ENCODE data around the gene SLC4A1. TPM values are rescaled to one million over a fixed set of nuclear protein-coding genes. Genes with fewer than 3 reads are reported as not detected.
A peak's percentile ranks its signal among the peaks of the same experiment; 100 is the strongest.

Gene SLC4A1
- total RNA-seq, 3 donors from 2014 or later: 0.33 TPM; not detected in 2

DNA sequence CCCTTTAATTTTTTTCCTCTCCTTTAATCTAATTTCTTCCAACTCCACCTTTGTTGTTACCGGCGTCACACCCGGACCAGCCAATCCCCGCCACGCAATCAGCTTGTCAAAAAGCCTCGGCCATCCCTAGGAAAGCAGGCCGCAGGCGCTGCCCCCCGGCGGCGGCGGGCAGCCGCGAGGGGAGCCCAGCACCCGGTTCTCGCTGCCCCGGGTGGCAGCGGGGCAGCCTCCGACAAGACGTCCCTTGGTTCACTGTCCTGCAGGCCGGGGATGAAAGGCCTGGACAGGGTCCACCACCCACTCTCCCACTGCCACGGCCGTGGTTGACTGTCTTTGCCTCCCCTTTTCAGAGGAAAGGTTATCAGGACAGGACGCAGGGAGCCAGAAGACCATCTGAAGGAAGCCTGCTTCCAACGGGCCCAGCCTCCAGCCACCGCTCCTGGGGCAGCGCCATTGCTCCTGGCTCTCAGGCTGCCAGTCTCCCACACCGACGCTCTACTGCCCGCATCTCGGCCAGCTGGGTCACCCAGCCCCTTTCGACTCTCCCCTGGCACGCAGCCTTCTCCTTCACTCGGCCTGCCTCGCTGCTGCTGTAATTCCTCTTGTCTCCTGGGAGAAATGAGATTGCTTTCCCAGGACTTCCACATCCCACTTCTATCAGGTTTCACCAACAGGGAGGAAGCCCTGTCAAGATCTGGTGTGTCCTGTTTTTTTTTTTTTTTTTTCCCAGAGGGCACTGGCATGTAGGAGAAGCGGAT lies 45.6 kb downstream of the SLC4A1 start:
- peak in 1 of 2 donors; percentile 59 for DNase-seq (ENCODE audit: low spot score in 2 of 2)
- H3K4me1 ChIP-seq: peaks cover 0 to 16% of the 10 kb centered on the region in 2 donors
- H3K4me3 ChIP-seq: peak overlapping the region; percentile 72 to 79 (median 73)
- no peaks in the 10 kb centered on the region for H3K9me3 ChIP-seq
- no peak for TF ChIP-seq POLR2AphosphoS5 (IDR thresholded peaks at IDR 0.05)
- TF ChIP-seq, protein P1, sequence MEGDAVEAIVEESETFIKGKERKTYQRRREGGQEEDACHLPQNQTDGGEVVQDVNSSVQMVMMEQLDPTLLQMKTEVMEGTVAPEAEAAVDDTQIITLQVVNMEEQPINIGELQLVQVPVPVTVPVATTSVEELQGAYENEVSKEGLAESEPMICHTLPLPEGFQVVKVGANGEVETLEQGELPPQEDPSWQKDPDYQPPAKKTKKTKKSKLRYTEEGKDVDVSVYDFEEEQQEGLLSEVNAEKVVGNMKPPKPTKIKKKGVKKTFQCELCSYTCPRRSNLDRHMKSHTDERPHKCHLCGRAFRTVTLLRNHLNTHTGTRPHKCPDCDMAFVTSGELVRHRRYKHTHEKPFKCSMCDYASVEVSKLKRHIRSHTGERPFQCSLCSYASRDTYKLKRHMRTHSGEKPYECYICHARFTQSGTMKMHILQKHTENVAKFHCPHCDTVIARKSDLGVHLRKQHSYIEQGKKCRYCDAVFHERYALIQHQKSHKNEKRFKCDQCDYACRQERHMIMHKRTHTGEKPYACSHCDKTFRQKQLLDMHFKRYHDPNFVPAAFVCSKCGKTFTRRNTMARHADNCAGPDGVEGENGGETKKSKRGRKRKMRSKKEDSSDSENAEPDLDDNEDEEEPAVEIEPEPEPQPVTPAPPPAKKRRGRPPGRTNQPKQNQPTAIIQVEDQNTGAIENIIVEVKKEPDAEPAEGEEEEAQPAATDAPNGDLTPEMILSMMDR (IDR thresholded peaks at IDR 0.05): no peak
- no peak for TF ChIP-seq POLR2A (IDR thresholded peaks at IDR 0.05)
- no peaks in the 10 kb centered on the region for H3K36me3 ChIP-seq
- intact Hi-C loops (cut with DNase I; ENCODE audit: low total_unique reads): no loop called here
- peak overlapping the region; percentile 97 to 98 for H3K27ac ChIP-seq
- H3K27me3 ChIP-seq: no peaks in the 10 kb centered on the region

DNA sequence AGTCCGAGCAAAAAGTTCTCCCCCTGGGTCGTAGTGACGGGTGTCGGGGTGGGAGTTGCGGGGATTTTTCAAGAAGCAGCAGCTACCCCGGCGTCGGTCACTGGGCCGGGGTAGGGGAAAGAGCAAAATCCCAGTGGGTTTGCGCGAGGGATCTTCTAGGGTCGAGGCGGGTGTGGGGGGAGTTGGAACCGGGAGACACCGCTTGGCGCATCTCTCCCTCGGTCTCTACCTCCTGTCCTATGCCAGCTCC lies 46.1 kb downstream of the SLC4A1 start:
- DNase-seq (ENCODE audit: low spot score in 2 of 2): no peak
- TF ChIP-seq POLR2A (IDR thresholded peaks at IDR 0.05): no peak
- no peak for TF ChIP-seq POLR2AphosphoS5 (IDR thresholded peaks at IDR 0.05)
- H3K4me3 ChIP-seq: peak overlapping the region; percentile 72 to 79 (median 73)
- H3K9me3 ChIP-seq: no peaks in the 10 kb centered on the region
- peak overlapping the region; percentile 97 to 98 for H3K27ac ChIP-seq
- peaks cover 0 to 21% of the 10 kb centered on the region in 2 donors for H3K4me1 ChIP-seq
- intact Hi-C loops (cut with DNase I; ENCODE audit: low total_unique reads): no loop called here
- no peaks in the 10 kb centered on the region for H3K36me3 ChIP-seq
- H3K27me3 ChIP-seq: no peaks in the 10 kb centered on the region

DNA sequence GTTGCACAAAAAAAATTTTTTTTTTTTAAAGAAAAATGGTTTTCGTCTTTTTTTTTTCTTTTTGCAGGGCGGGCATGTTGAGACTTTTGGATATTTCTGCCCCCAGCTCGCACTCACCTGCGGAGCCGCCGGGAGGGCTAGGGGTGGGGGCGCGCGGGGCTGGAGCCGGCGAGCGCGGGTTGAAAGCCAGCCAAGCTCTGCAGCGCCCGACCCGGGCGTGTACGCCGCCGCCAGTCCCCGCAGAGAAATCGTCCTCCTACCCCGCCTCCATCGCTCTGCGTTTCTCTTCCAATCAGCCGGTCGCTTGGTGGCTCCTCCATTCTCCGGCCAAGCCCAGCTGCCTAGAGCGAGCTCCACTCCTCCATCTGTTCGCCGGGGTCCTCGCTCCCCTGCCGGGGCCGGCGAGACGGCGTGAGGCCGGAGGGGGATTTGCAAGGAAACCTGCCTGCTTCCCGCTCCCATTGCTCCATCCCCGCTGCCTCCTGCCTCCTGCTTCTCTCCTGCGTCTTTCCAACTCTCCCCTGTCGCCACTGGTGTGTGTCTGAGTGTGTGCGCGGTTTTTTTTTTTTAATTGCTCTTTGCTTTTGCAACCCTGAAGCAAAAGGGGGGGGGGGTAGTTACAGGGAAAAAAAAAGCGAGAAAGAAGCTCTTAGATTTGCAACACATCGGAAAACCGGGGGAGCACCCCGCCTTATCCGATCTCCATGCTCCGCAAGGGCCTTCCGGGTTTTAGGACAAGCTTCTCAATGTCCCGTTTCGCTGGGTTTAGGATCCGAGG lies 46.7 kb downstream of the SLC4A1 start:
- no peaks in the 10 kb centered on the region for H3K36me3 ChIP-seq
- no peaks in the 10 kb centered on the region for H3K9me3 ChIP-seq
- peak overlapping the region; percentile 72 to 79 (median 73) for H3K4me3 ChIP-seq
- peaks cover 0 to 21% of the 10 kb centered on the region in 2 donors for H3K4me1 ChIP-seq
- intact Hi-C loops (cut with DNase I; ENCODE audit: low total_unique reads): no loop called here
- peak; percentile 53 to 73 for DNase-seq (ENCODE audit: low spot score in 2 of 2)
- H3K27ac ChIP-seq: peak overlapping the region; percentile 97 to 98
- peak in 1 of 3 donors; percentile 21 for TF ChIP-seq POLR2AphosphoS5 (IDR thresholded peaks at IDR 0.05)
- TF ChIP-seq, protein P1 (IDR thresholded peaks at IDR 0.05): no peak
- no peaks in the 10 kb centered on the region for H3K27me3 ChIP-seq

- DNase-seq (ENCODE audit: low spot score in 2 of 2): peak in 1 of 2 donors; percentile 56
- H3K27me3 ChIP-seq: no peaks in the 10 kb centered on the region
- peak overlapping the region; percentile 72 to 79 (median 73) for H3K4me3 ChIP-seq
- intact Hi-C loops (cut with DNase I; ENCODE audit: low total_unique reads): no loop called here
- no peak for TF ChIP-seq POLR2A (IDR thresholded peaks at IDR 0.05)
- TF ChIP-seq POLR2AphosphoS5 (IDR thresholded peaks at IDR 0.05): peak in 1 of 3 donors; percentile 29
- TF ChIP-seq, protein P1 (IDR thresholded peaks at IDR 0.05): no peak
- peak overlapping the region; percentile 97 to 98 for H3K27ac ChIP-seq
- H3K4me1 ChIP-seq: peaks cover 0 to 21% of the 10 kb centered on the region in 2 donors
- H3K9me3 ChIP-seq: no peaks in the 10 kb centered on the region
- no peaks in the 10 kb centered on the region for H3K36me3 ChIP-seq
Observed at GRCh38 chr17:44220213-44221083, 47.5 kb downstream of the SLC4A1 start.

- H3K4me3 ChIP-seq: peak within 1 kb of the TSS; percentile 72 to 79 (median 73)
- intact Hi-C loops (cut with DNase I; ENCODE audit: low total_unique reads): loop anchor here (5.0 kb wide), 1 partner anchor 1997 kb away; no protein-coding TSS in a partner anchor
- no peaks in the 10 kb centered on the region for H3K27me3 ChIP-seq
- no peaks in the 10 kb centered on the region for H3K9me3 ChIP-seq
- no peaks in the 10 kb centered on the region for H3K36me3 ChIP-seq
- peaks cover 0 to 21% of the 10 kb centered on the region in 2 donors for H3K4me1 ChIP-seq
- DNase-seq (ENCODE audit: low spot score in 2 of 2): peak; percentile 43 to 56
- TF ChIP-seq POLR2AphosphoS5 (IDR thresholded peaks at IDR 0.05) (no peak), POLR2A (IDR thresholded peaks at IDR 0.05) (no peak)
- TF ChIP-seq, protein P1 (IDR thresholded peaks at IDR 0.05): no peak
- peak within 1 kb of the TSS; percentile 97 to 98 for H3K27ac ChIP-seq
Observed at GRCh38 chr17:44219616-44220212, 48.2 kb downstream of the SLC4A1 start, which contains the start of gene UBTF. Gene UBTF, minus strand, starts transcription at chr17:44219675. Its CDS starts 1,446 bp downstream, at chr17:44218229.

Measured in breast epithelium (tissue), 4 donors.